ENCODE results near the gene SEC24D.

SEC24D gene

DNA sequence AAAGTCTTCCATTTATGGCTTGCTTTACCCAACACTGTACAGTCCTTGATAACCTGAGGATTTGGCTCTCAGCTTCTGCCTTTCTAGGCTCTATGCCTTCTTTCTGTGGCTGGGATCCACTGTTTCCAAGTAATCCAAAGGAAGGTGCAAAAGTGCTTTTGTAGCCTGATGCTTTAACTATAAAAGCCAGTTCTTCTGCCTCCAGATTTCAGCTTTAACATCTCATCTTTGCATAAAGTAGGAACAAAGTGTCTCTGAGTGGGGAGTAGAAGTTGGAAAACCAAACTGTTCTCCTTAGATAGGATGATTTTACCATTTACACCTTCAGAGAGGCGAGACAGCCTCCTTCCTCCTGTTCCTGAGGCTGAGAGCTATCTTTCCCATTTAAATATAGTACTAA is 11.1 kb upstream of the SEC24D start:
- no peak for DNase-seq (ENCODE audit: low read depth, low spot score)
- H3K4me3 ChIP-seq (ENCODE audit: low read depth, low read length) = no peak overlapping the region
- TF ChIP-seq, protein P1, sequence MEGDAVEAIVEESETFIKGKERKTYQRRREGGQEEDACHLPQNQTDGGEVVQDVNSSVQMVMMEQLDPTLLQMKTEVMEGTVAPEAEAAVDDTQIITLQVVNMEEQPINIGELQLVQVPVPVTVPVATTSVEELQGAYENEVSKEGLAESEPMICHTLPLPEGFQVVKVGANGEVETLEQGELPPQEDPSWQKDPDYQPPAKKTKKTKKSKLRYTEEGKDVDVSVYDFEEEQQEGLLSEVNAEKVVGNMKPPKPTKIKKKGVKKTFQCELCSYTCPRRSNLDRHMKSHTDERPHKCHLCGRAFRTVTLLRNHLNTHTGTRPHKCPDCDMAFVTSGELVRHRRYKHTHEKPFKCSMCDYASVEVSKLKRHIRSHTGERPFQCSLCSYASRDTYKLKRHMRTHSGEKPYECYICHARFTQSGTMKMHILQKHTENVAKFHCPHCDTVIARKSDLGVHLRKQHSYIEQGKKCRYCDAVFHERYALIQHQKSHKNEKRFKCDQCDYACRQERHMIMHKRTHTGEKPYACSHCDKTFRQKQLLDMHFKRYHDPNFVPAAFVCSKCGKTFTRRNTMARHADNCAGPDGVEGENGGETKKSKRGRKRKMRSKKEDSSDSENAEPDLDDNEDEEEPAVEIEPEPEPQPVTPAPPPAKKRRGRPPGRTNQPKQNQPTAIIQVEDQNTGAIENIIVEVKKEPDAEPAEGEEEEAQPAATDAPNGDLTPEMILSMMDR (IDR thresholded peaks at IDR 0.05; ENCODE audit: insufficient read depth, low read length, missing control alignments) = no peak
- CTCF ChIA-PET = interaction anchor here (1.0 to 2.8 kb wide), 5 partner anchors 10 to 22 kb away, joined by 3 to 18 read pairs (median 4); partner anchors contain the start of gene SEC24D
- POLR2A ChIA-PET = no interaction called here

DNA sequence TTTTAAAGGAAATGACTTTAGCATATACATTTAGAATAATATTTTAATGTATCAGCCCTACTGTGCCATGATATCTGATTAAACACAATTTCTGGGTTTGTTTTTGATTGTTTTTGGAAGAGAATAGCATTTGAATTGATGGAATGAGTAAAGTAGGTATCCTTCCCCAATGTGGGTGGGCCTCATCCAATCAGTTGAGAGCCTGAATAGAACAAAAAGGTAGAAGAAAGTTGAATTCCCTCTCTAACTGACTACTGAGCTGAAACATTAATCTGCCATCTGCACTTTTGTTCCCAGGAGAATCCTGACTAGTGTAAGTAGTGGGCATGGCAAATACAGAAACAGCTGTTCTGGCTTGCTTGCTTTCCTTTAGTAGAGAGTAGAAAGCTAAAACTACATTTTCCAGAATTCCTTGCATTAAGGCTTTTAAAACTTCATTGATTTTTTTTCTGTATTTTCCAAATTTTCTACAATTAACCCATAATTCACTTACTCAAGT is 9.7 kb upstream of the SEC24D start:
- POLR2A ChIA-PET = no interaction called here
- H3K4me3 ChIP-seq (ENCODE audit: low read depth, low read length) = no peak overlapping the region
- TF ChIP-seq, protein P1 (IDR thresholded peaks at IDR 0.05; ENCODE audit: insufficient read depth, low read length, missing control alignments) = no peak
- CTCF ChIA-PET = interaction anchor here (1.5 to 2.8 kb wide), 3 partner anchors 9 to 19 kb away, joined by 3 to 18 read pairs (median 9); partner anchors contain the start of gene SEC24D
- no peak for DNase-seq (ENCODE audit: low read depth, low spot score)

DNA sequence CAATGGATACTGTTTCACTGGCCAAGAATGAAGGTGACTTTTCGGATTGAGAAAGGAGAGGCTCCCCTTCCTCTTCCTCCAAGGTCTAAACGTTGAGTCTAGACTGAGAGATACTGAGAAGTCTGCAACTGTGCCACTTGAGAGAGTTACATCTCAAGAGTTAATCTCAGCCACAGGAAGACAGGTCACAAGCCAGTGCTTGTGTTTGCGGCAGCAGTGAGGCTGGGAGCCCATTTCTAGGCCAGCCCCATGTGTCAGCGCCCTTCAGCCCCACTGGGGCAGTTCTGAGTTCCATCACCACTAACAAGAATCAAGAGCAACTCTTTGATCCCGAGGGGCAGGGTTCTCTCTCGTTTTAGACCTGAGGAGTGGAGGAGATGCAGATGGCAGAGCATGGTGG is 7.3 kb upstream of the SEC24D start:
- no peak overlapping the region for H3K4me3 ChIP-seq (ENCODE audit: low read depth, low read length)
- TF ChIP-seq, protein P1 (IDR thresholded peaks at IDR 0.05; ENCODE audit: insufficient read depth, low read length, missing control alignments) = no peak
- DNase-seq (ENCODE audit: low read depth, low spot score) = no peak
- POLR2A ChIA-PET = no interaction called here
- CTCF ChIA-PET = interaction anchor here (1.0 to 1.5 kb wide), 3 partner anchors 21 to 41 kb away, joined by 3 to 4 read pairs (median 3); no protein-coding TSS in a partner anchor

DNA sequence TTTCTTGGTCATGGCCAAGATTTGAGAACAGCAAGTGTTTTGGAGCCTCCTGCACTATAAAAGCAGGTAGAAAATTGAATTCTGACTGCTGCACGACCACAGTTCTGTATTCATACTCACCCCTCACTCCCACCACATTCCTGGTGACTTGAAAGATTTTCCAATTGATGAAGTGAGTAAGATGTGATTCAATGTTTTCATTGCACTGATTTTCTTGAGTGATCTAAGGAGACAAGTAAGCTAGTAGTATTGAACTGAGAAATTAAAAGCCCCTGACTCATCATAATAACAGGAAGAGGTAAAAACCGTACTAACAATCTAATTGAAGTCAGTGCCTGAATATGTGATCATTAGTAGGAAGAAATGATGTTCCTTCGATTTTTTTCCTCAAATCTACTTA is 6.1 kb upstream of the SEC24D start:
- no peak for DNase-seq (ENCODE audit: low read depth, low spot score)
- CTCF ChIA-PET = interaction anchor here (0.6 to 2.2 kb wide), 4 partner anchors 11 to 51 kb away, joined by 3 to 11 read pairs (median 4); no protein-coding TSS in a partner anchor
- TF ChIP-seq, protein P1 (IDR thresholded peaks at IDR 0.05; ENCODE audit: insufficient read depth, low read length, missing control alignments) = no peak
- POLR2A ChIA-PET = no interaction called here
- no peak overlapping the region for H3K4me3 ChIP-seq (ENCODE audit: low read depth, low read length)

DNA sequence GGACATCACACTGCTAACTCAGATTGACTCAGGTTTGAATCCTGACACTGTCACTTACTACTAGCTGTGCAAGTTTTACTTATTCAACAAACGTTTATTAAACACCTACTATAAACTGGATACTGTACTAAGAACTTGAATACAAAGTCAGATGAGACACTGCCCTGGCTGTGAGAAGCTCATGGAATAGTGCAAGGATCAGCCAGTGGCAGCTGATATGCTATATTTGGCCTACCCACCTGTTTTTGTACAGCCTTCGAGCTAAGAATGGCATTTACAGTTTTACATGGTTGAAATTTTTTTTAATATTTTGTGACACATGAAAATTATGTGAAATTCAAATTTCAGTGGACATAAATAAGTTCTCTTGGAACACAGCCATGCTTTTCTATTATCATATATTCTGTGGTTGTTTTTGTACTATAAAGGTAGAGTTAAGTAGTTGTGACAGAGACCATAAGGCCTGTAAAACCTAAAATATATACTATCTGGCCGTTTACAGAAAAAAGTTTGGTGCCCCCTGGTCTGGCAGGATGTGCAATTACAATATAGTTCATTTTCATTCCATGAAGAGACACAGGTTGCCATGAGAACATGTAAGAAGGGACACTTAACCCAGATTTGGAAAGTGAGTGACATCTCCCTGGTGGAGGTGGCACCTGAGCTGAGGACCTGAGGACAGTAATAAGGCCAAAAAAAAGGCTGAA is 3.4 kb upstream of the SEC24D start:
- ChIA-PET POLR2A (no interaction called here), CTCF (interaction anchor here (1.2 to 1.7 kb wide), 3 partner anchors 26 to 68 kb away, joined by 3 read pairs; no protein-coding TSS in a partner anchor)

DNA sequence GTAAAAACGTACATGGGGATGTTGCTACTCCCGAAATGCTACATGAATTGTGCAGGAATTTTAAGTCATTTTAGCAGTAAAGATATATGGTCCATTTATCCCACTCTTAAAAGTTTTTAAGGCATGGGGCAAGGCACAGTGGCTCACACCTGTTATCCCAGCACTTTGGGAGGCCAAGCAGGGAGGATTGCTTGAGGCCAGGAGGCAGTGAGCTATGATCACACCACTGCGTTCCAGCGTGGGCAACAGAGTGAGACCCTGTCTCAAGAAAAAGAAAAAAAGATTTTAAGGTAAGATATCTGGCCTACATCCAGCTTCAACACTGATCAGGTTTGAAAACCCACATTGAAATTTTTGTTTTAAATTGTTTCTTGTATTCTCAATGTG is 1.2 kb upstream of the SEC24D start:
- ChIA-PET CTCF (interaction anchor here (0.6 to 2.3 kb wide), 7 partner anchors 10 to 139 kb away, joined by 3 to 9 read pairs (median 3); no protein-coding TSS in a partner anchor), POLR2A (interaction anchor here (2.0 to 3.6 kb wide), 2 partner anchors 11 to 51 kb away, joined by 7 to 15 read pairs; partner anchors contain the start of gene SYNPO2)
- DNase-seq (ENCODE audit: low read depth, low spot score) = no peak
- TF ChIP-seq, protein P1 (IDR thresholded peaks at IDR 0.05; ENCODE audit: insufficient read depth, low read length, missing control alignments) = no peak
- H3K4me3 ChIP-seq (ENCODE audit: low read depth, low read length) = no peak overlapping the region

More for the DNA sequence above, 3.4 kb upstream of the SEC24D start:
- no peak for DNase-seq (ENCODE audit: low read depth, low spot score)
- no peak overlapping the region for H3K4me3 ChIP-seq (ENCODE audit: low read depth, low read length)
- TF ChIP-seq, protein P1 (IDR thresholded peaks at IDR 0.05; ENCODE audit: insufficient read depth, low read length, missing control alignments) = no peak
